Motor neuron (in vitro differentiated cells): Measurements from ENCODE around the gene PIANP. TPM values are rescaled to one million over a fixed set of nuclear protein-coding genes. Genes with fewer than 3 reads are reported as not detected.
"Not testable (repeated sequence)": the region's sequence is repeated elsewhere in the genome, so short reads cannot be mapped to it uniquely, and the experiment has no call there.

Experiments used
- ATAC-seq, 8 experiments: fragments of 200-7000 bp; cut with Tn5 transposase; replicated peaks in 6 of 8; 2 replicates each; pipeline ENCODE4 v1.8.0; 2021; ENCODE audit warnings: mild to moderate bottlenecking in 8 of 8, moderate library complexity in 8 of 8
- H3K27ac ChIP-seq, 2 donors: fragments of 250-450 bp; sonication (Bioruptor Pico); 2 replicates each; pipeline ENCODE4 v1.9.0; 2021; ENCODE audit warnings: antibody characterized with exemption in 2 of 2, mild to moderate bottlenecking in 2 of 2, moderate library complexity in 1 of 2
- H3K4me1 ChIP-seq, 2 donors: fragments of 250-450 bp; sonication (Bioruptor Pico); replicated peaks in 1 of 2; 2 replicates each; pipeline ENCODE4 v1.6.1; 2021; ENCODE audit warnings: antibody characterized with exemption in 2 of 2, mild to moderate bottlenecking in 2 of 2, moderate library complexity in 1 of 2
- H3K4me3 ChIP-seq, 5 donors: fragments of 250-450 bp; sonication (Bioruptor Pico); 2 replicates each; pipeline ENCODE4 v1.9.0; 2021; ENCODE audit warnings: antibody characterized with exemption in 5 of 5, mild to moderate bottlenecking in 5 of 5, moderate library complexity in 4 of 5
- WGBS, 10 experiments: fragments of 450-650 bp; shearing (Covaris generic); methylation state at CpG; one replicate each; pipeline ENCODE4 v1.0.0; 2022; 5-methylcytosine and 5-hydroxymethylcytosine counted together
- in situ Hi-C, 9 experiments: fragments of 400-800 bp; cut with MboI; loops; one replicate each; pipeline ENCODE4 v1.15.0; 2021; ENCODE audit warnings: low sequenced_read_pairs in 9 of 9, low pct_unique_long_range_greater_than_20kb in 2 of 9; ENCODE audit not compliant: unreplicated experiment in 9 of 9
- total RNA-seq, 8 experiments: library from RNA; unstranded; fragments of 300-600 nt; gene quantifications; 2 replicates each; pipeline versions ENCODE4 v1.2.3 to v1.2.4, GENCODE V29; 2022

PIANP gene
- total RNA-seq, 8 experiments from 2014 or later, result 0.94 to 7.9 (median 2.8) TPM

DNA sequence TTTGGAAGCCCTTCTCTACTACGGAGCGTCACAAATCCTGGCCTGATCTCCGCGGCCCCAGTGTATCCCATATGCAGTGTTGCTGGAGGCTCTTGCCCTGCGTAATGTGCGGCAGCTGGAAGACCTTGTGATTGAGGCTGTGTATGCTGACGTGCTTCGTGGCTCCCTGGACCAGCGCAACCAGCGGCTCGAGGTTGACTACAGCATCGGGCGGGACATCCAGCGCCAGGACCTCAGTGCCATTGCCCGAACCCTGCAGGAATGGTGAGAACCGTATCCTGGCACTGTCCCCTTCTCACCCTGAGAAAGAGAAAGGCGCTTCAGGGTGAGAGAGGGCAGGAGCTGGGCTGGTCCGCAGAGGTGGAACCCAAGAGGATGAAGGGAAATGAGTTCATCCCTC is 28.6 kb upstream of the PIANP start:
- H3K4me3 ChIP-seq, result no peak overlapping the region
- no peak overlapping the region for H3K27ac ChIP-seq
- in situ Hi-C loops, result loop anchor here in 1 of 9 experiments (25.0 kb wide), 1 partner anchor 108 kb away; the partner anchor contains the start of genes GNB3 and P3H3
- H3K4me1 ChIP-seq, result peaks cover 10% of the 10 kb centered on the region in 2 donors
- 90 to 100% (median 91%) methylated on average over 1 to 10 of the region's 18 CpGs; no CpG with 5 or more reads in 6 of the 10 experiments for WGBS, 10 experiments
- ATAC-seq, result no peak

GRCh38 chr12:6725350-6725749 is 24.7 kb upstream of the PIANP start:
- in situ Hi-C loops, result loop anchor here in 1 of 9 experiments (25.0 kb wide), 1 partner anchor 112 kb away; the partner anchor contains the start of genes GNB3 and P3H3
- ATAC-seq, result no peak

DNA sequence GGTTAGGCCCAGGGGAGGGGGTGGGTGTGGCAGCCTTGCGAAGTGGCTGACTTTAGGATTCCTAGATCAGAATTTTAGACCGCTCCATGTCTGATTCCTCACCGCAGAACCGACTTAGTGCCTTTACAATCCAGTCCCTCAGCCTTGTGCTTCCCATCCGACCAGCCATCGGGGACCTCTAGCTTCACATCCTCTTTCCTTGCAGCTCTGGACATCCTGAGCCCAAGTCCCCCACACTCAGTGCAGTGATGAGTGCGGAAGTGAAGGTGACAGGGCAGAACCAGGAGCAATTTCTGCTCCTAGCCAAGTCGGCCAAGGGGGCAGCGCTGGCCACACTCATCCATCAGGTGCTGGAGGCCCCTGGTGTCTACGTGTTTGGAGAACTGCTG is 23.8 kb upstream of the PIANP start:
- H3K4me1 ChIP-seq, result peaks cover 10% of the 10 kb centered on the region in 2 donors
- H3K4me3 ChIP-seq, result peak overlapping the region; percentile 42 to 56 (median 47)
- ATAC-seq, result peak in 7 of 8 experiments; percentile 4 to 33 (median 25)
- peak overlapping the region; percentile 89 to 91 for H3K27ac ChIP-seq
- 0 to 70% (median 0%) methylated on average over 1 to 6 of the region's 10 CpGs; no CpG with 5 or more reads in 5 of the 10 experiments for WGBS, 10 experiments
- in situ Hi-C loops, result no loop called here

More at GRCh38 chr12:6725350-6725749, 24.7 kb upstream of the PIANP start:
- Histone ChIP-seq H3K4me1 (peaks cover 10% of the 10 kb centered on the region in 2 donors), H3K4me3 (peak overlapping the region in 1 of 5 donors; percentile 47), H3K27ac (peak overlapping the region; percentile 89 to 91)
- WGBS, 10 experiments, result 67 to 100% (median 77%) methylated on average over 1 to 6 of the region's 7 CpGs; no CpG with 5 or more reads in 4 of the 10 experiments

GRCh38 chr12:6723607-6724408 is 23.2 kb upstream of the PIANP start, which contains the start of gene COPS7A:
COPS7A (plus strand) TSS chr12:6724046; CDS start chr12:6724657, 611 bp downstream.
- WGBS, 10 experiments, result 0 to 10% (median 2%) methylated on average over 2 to 27 of the region's 49 CpGs
- peak; percentile 93 to 97 (median 96) for ATAC-seq
- Histone ChIP-seq H3K4me1 (peaks cover 10% of the 10 kb centered on the region in 2 donors), H3K4me3 (peak within 1 kb of the TSS; percentile 42 to 56 (median 47)), H3K27ac (peak within 1 kb of the TSS; percentile 89 to 91)
- in situ Hi-C loops, result no loop called here

GRCh38 chr12:6722863-6723262 is 22.2 kb upstream of the PIANP start:
- peaks cover 10% of the 10 kb centered on the region in 2 donors for H3K4me1 ChIP-seq
- no peak overlapping the region for H3K27ac ChIP-seq
- in situ Hi-C loops, result no loop called here
- peak overlapping the region in 2 of 5 donors; percentile 47 to 56 for H3K4me3 ChIP-seq
- 72 to 97% (median 87%) methylated on average over 2 to 3 of the region's 3 CpGs for WGBS, 10 experiments
- ATAC-seq, result no peak

GRCh38 chr12:6716874-6717437 is 16.3 kb upstream of the PIANP start:
- Histone ChIP-seq H3K27ac (no peak overlapping the region), H3K4me3 (no peak overlapping the region), H3K4me1 (no peaks in the 10 kb centered on the region)
- no peak for ATAC-seq
- 0 to 97% (median 81%) methylated on average over 1 to 7 of the region's 10 CpGs; no CpG with 5 or more reads in 2 of the 10 experiments for WGBS, 10 experiments
- in situ Hi-C loops, result no loop called here

- H3K4me3 ChIP-seq, H3K4me1 ChIP-seq, H3K27ac ChIP-seq, in situ Hi-C loops, ATAC-seq: not testable (repeated sequence)
- no CpG with 5 or more reads among the region's 41 CpGs for WGBS, 10 experiments
Measured at GRCh38 chr12:6716031-6716873, 15.6 kb upstream of the PIANP start.

DNA sequence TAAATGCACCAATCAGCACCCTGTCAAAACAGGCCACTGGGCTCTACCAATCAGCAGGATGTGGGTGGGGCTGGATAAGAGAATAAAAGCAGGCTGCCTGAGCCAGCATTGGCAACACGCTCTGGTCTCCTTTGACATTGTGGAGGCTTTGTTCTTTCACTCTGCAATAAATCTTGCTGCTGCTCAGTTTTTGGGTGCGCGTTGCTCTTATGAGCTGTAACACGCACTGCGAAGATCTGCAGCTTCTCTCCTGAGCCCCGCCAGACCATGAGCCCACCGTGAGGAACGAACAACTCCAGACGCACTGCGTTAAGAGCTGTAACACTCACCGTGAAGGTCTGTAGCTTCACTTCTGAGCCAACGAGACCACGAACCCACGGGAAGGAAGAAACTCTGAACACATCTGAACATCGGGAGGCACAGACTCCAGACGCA is 8.4 kb upstream of the PIANP start:
- H3K27ac ChIP-seq, result no peak overlapping the region
- 47 to 87% (median 80%) methylated on average over 1 to 14 of the region's 16 CpGs; no CpG with 5 or more reads in 3 of the 10 experiments for WGBS, 10 experiments
- peaks cover under 1 to 4% of the 10 kb centered on the region in 2 donors for H3K4me1 ChIP-seq
- H3K4me3 ChIP-seq, result no peak overlapping the region
- in situ Hi-C loops, result no loop called here
- peak in 4 of 8 experiments; percentile 37 to 75 (median 64) for ATAC-seq

GRCh38 chr12:6708351-6708750 is 7.7 kb upstream of the PIANP start:
- ATAC-seq, in situ Hi-C loops, H3K4me3 ChIP-seq, H3K4me1 ChIP-seq: not testable (repeated sequence)
- peak overlapping the region in 1 of 2 donors; percentile 41 for H3K27ac ChIP-seq
- WGBS, 10 experiments, result no CpG with 5 or more reads among the region's 21 CpGs

GRCh38 chr12:6703631-6704030 is 3.0 kb upstream of the PIANP start:
- ATAC-seq, result peak in 6 of 8 experiments; percentile 5 to 51 (median 36)
- Histone ChIP-seq H3K4me3 (no peak overlapping the region), H3K4me1 (peaks cover 12 to 14% of the 10 kb centered on the region in 2 donors), H3K27ac (peak overlapping the region; percentile 22 to 33)
- in situ Hi-C loops, result no loop called here
- 0 to 40% (median 6%) methylated on average over 1 to 6 of the region's 10 CpGs; no CpG with 5 or more reads in 3 of the 10 experiments for WGBS, 10 experiments

- peak overlapping the region; percentile 75 to 84 for H3K27ac ChIP-seq
- peaks cover 12% of the 10 kb centered on the region in 2 donors for H3K4me1 ChIP-seq
- in situ Hi-C loops, result no loop called here
- peak overlapping the region; percentile 72 to 97 (median 80) for H3K4me3 ChIP-seq
- 10 to 94% (median 49%) methylated on average over 1 to 6 of the region's 13 CpGs; no CpG with 5 or more reads in 3 of the 10 experiments for WGBS, 10 experiments
- peak in 2 of 8 experiments; percentile 2 to 19 for ATAC-seq
Measured at GRCh38 chr12:6701078-6701768, 608 bp upstream of the PIANP start.
